ENCODE measurements around the gene VPS9D1. TPM values are rescaled to one million over a fixed set of nuclear protein-coding genes. Genes with fewer than 3 reads are reported as not detected.
A peak's percentile ranks its signal among the peaks of the same experiment; 100 is the strongest.
"Not testable (repeated sequence)": the region's sequence is repeated elsewhere in the genome, so short reads cannot be mapped to it uniquely, and the experiment has no call there.

The VPS9D1 gene
- total RNA-seq, 1 donor from 2014 or later: 4.6 TPM

DNA sequence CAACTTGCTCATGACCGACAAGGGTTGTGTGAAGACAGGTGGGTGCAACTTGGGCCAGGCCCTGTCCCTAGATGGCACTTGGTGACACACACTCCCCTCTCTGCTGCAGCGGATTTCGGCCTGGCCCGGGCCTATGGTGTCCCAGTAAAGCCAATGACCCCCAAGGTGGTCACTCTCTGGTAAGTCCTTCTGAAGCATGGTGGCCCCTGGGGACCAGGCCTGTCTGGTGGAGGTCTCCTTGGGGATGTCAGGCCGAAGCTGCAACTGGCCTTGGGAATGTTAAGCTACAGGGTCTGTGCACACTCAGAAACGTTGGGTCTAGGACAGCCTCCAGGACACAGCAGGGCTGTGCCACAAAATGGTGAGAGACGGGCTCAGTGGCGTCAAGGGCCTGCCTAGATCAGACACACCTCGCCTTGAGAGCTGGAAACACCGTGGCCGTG is 27.4 kb downstream of the VPS9D1 start:
- H3K27me3 Mint-ChIP-seq (ENCODE audit: low read depth): no peaks in the 10 kb centered on the region
- intact Hi-C loops (cut with micrococcal nuclease): no loop called here
- peaks cover 28% of the 10 kb centered on the region for H3K36me3 Mint-ChIP-seq (ENCODE audit: low read depth)
- H3K27ac Mint-ChIP-seq: no peak overlapping the region
- no peaks in the 10 kb centered on the region for H3K9me3 Mint-ChIP-seq
- no peaks in the 10 kb centered on the region for H3K4me1 Mint-ChIP-seq (ENCODE audit: low read depth)
- no peak overlapping the region for H3K4me3 Mint-ChIP-seq (ENCODE audit: low read depth)
- DNase-seq (ENCODE audit: low spot score): no peak

DNA sequence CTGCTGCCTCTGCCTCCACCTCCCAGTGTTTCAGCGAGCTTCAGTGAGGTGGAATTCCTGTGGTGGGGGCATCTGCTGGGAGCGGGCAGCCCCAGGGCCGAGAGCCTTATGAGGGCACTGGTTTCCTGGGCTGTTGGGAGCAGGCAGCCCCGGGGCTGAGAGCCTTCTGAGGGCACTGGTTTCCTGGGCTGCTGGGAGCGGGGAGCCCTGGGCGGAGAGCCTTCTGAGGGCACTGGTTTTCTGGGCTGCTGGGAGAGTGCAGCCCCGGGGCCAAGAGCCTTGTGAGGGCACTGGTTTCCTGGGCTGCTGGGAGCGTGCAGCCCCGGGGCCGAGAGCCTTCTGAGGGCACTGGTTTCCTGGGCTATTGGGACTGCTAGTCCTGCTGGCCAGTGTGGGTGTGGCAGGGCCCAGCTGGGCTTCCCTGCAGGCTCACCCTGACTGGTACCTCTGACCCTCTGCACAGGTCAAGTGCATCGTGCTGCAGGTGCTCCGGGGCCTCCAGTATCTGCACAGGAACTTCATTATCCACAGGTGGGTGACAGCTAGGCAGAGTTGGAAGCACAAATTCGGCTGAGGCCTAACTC is 28.6 kb downstream of the VPS9D1 start:
- Mint-ChIP-seq H3K36me3 (ENCODE audit: low read depth) (peaks cover 28% of the 10 kb centered on the region), H3K27me3 (ENCODE audit: low read depth) (no peaks in the 10 kb centered on the region), H3K27ac (no peak overlapping the region), H3K9me3 (no peaks in the 10 kb centered on the region), H3K4me3 (ENCODE audit: low read depth) (no peak overlapping the region), H3K4me1 (ENCODE audit: low read depth) (peaks cover 6% of the 10 kb centered on the region)
- no peak for DNase-seq (ENCODE audit: low spot score)
- intact Hi-C loops (cut with micrococcal nuclease): no loop called here

DNA sequence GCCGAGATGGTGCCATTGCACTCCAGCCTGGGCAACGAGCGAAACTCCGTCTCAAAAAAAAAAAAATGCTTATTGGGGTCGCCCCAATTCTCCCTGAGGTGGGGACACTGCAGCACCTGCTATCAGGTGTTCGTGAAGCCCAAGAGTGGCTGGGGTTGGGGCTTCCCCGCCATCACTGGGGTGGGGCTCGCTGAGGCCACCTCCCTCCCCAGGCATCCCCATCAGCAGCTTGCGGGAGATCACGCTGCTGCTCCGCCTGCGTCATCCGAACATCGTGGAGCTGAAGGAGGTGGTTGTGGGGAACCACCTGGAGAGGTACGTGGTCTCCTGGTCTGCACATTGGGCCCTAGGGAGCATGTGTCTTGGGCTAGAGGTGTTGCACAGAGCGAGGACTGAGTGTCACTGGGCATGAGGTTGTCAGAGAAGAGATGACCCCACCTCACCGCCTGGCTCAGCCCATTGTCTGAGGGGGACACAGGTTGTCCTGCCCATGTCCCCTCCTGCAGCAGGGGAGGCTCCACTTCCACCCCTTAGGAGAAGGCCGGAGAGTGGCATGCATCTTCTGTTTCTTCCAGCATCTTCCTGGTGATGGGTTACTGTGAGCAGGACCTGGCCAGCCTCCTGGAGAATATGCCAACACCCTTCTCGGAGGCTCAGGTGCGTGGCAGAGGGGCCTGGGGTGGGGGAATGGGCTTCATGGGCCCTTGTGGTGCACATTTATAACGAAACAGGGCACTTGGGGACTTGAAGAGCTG is 29.3 kb downstream of the VPS9D1 start:
- no peak overlapping the region for H3K4me3 Mint-ChIP-seq (ENCODE audit: low read depth)
- peaks cover 6% of the 10 kb centered on the region for H3K4me1 Mint-ChIP-seq (ENCODE audit: low read depth)
- DNase-seq (ENCODE audit: low spot score): no peak
- intact Hi-C loops (cut with micrococcal nuclease): no loop called here
- H3K9me3 Mint-ChIP-seq: no peaks in the 10 kb centered on the region
- H3K27me3 Mint-ChIP-seq (ENCODE audit: low read depth): no peaks in the 10 kb centered on the region
- H3K27ac Mint-ChIP-seq: no peak overlapping the region
- peaks cover 31% of the 10 kb centered on the region for H3K36me3 Mint-ChIP-seq (ENCODE audit: low read depth)

DNA sequence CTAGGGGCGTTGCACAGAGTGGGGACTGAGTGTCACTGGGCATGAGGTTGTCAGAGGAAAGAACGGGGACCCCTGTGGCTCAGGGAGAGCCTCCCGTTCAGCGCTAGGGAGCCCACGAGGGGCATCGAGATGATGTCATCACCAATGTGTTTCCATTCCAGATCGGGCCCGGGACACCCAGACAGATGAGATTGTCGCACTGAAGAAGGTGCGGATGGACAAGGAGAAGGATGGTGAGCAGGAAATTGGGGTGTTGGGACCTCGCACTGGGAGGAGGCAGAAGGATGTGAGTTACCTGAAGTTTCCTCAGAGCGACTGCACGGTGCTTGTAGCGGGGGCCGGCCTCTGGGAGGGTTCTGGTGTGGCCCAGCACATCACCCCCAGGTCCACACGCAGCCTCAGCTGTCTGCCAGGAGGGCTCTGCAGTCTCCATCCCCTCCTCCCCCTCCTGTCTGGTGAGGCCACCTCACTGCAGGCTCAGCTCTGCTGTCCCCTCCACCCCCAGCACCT is 30.3 kb downstream of the VPS9D1 start:
- H3K9me3 Mint-ChIP-seq: no peaks in the 10 kb centered on the region
- H3K4me3 Mint-ChIP-seq (ENCODE audit: low read depth): no peak overlapping the region
- peaks cover 37% of the 10 kb centered on the region for H3K36me3 Mint-ChIP-seq (ENCODE audit: low read depth)
- no peak for DNase-seq (ENCODE audit: low spot score)
- no peaks in the 10 kb centered on the region for H3K27me3 Mint-ChIP-seq (ENCODE audit: low read depth)
- intact Hi-C loops (cut with micrococcal nuclease): no loop called here
- H3K4me1 Mint-ChIP-seq (ENCODE audit: low read depth): peaks cover 8% of the 10 kb centered on the region
- H3K27ac Mint-ChIP-seq: no peak overlapping the region

DNA sequence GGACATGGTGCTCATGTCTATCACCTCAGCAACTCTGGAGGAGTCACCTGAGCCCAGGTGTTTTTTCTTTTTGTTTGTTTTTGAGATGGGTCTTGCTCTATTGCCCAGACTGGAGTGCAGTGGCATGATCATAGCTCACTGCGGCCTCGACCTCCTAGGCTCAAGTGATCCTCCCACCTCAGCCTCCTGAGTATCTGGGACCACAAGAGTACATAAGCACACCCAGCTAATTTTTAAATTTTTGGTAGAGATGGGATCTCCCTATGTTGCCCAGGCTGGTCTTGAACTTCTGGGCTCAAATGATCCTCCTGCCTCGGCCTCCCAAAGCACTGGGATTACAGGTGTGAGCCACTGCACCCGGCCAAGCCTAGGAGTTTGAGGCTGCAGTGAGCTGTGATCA is 31.1 kb downstream of the VPS9D1 start:
- H3K27ac Mint-ChIP-seq; DNase-seq (ENCODE audit: low spot score); intact Hi-C loops (cut with micrococcal nuclease); H3K4me1 Mint-ChIP-seq (ENCODE audit: low read depth); H3K9me3 Mint-ChIP-seq; H3K27me3 Mint-ChIP-seq (ENCODE audit: low read depth); H3K4me3 Mint-ChIP-seq (ENCODE audit: low read depth): not testable (repeated sequence)
- H3K36me3 Mint-ChIP-seq (ENCODE audit: low read depth): peaks cover 38% of the 10 kb centered on the region

DNA sequence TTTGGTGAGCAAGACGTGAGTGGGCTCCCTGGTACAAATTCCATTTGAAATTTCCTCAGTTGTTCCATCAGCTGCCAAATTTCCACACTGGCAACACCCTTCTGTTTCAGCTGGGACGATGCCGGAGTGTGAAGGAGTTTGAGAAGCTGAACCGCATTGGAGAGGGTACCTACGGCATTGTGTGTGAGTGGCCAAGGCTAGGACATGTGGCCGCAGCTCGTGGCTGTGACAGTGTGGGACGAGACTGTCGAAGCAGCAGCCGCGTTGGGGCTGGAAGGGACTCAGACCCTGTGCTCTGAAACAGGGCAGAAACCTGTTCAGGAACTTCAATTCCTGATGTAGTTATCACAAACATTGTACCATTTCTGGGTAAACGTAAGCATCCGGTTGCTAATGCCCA is 31.6 kb downstream of the VPS9D1 start:
- H3K4me3 Mint-ChIP-seq (ENCODE audit: low read depth): no peak overlapping the region
- H3K9me3 Mint-ChIP-seq: peaks cover 4% of the 10 kb centered on the region
- peaks cover 40% of the 10 kb centered on the region for H3K36me3 Mint-ChIP-seq (ENCODE audit: low read depth)
- H3K27ac Mint-ChIP-seq: no peak overlapping the region
- no peak for DNase-seq (ENCODE audit: low spot score)
- intact Hi-C loops (cut with micrococcal nuclease): no loop called here
- no peaks in the 10 kb centered on the region for H3K27me3 Mint-ChIP-seq (ENCODE audit: low read depth)
- H3K4me1 Mint-ChIP-seq (ENCODE audit: low read depth): peaks cover 8% of the 10 kb centered on the region

DNA sequence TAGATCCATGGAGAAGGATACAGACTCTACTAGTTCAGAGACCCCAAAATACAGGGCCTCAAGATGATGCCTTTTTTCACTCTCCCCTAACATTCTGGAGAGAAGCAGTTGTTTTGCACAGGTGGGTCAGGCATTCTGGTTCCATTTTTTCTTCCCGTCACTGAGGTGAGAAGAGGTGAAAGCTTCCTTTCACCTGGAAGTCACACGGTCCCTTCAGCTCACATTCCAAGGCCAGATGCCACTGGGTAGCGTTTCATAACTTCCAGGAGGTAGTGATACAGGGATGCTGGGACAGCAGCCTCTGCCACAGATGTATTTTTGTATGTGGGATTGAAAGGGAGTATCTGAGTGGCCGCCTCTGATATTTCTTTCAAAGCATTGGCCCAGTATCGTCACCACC is 32.3 kb downstream of the VPS9D1 start:
- peaks cover 8% of the 10 kb centered on the region for H3K4me1 Mint-ChIP-seq (ENCODE audit: low read depth)
- H3K4me3 Mint-ChIP-seq (ENCODE audit: low read depth): peak overlapping the region; percentile 96
- H3K9me3 Mint-ChIP-seq: peaks cover 4% of the 10 kb centered on the region
- no peaks in the 10 kb centered on the region for H3K27me3 Mint-ChIP-seq (ENCODE audit: low read depth)
- DNase-seq (ENCODE audit: low spot score): no peak
- intact Hi-C loops (cut with micrococcal nuclease): no loop called here
- peaks cover 34% of the 10 kb centered on the region for H3K36me3 Mint-ChIP-seq (ENCODE audit: low read depth)
- no peak overlapping the region for H3K27ac Mint-ChIP-seq

DNA sequence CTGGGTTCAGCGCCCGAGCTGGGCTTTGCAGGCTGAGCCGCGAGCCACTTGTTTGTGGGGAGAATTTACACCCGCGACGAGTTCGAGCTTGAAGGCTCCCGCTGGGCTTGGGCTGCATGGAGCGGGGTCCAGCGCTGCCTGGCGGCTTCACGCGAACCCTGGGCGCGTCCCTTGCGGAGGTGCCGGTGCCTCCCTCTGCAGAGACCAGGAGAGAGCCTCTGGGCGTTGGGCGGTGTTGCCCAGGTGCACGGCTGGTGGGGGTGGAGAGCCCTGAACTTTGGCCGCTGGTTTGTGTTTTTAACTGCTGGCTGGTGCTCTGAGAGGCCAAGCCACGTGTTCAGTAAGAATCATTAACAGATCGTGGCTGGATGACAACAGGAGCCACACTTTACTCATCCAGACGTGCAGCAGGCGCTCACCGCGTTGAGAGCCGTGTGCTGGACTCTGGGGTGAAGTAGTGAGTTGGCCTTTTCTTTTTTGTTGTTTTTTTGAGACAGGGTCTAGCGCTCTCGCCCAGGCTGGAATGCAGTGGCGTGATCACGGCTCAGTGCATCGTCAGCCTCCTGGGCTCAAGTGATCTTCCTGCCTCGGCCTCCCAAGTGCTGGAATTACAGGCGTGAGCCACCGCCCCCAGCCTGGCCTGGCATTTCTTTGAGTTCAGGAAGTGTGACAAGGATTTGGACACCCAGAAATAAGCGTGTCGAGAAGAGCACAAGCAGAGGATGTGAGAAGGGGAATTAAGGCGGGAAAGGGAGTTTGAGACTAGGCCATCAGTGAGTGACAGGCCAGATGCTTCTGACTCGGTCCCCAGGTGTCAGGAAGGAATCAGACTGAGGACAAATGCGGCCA is 33.4 kb downstream of the VPS9D1 start:
- peak overlapping the region; percentile 96 for H3K4me3 Mint-ChIP-seq (ENCODE audit: low read depth)
- intact Hi-C loops (cut with micrococcal nuclease): loop anchor here (2.0 kb wide), 1 partner anchor 13 kb away; the partner anchor contains the start of gene SPATA2L
- no peak for DNase-seq (ENCODE audit: low spot score)
- H3K9me3 Mint-ChIP-seq: peaks cover 4% of the 10 kb centered on the region
- peaks cover 8% of the 10 kb centered on the region for H3K4me1 Mint-ChIP-seq (ENCODE audit: low read depth)
- no peaks in the 10 kb centered on the region for H3K27me3 Mint-ChIP-seq (ENCODE audit: low read depth)
- H3K27ac Mint-ChIP-seq: peak overlapping the region; percentile 60
- H3K36me3 Mint-ChIP-seq (ENCODE audit: low read depth): peaks cover 36% of the 10 kb centered on the region

DNA sequence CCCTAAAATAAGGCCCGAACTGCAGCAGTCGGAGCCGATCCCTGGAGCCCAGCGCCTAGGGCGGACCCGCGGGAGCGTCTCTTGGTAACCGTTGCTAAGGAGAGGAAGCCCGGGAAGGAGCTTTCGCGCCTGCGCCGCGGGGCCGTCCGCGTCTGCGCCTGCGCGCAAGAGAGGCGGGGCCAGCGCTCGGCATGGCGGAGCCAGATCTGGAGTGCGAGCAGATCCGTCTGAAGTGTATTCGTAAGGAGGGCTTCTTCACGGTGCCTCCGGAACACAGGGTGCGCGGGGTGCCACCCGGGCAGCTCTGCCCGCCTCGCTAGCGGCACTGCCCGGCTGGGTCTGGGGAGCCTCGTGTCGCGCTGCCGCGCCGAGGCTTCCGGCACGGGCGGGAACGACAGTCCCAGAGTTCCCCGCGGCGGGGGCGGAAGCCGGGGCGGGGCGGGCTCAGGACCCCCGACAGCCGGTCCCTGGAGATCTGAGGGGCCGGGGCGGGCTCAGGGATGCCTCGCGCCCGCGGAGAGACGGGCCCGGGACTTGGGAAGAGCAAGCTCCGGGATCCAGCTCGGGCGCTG is 34.1 kb downstream of the VPS9D1 start, which contains the start of gene CDK10:
TSS of gene CDK10 (plus strand) at position 170 of the 572 bp plus-strand sequence. CDS start at position 192, 22 bp downstream.
- peaks cover 35% of the 10 kb centered on the region for H3K36me3 Mint-ChIP-seq (ENCODE audit: low read depth)
- peaks cover 4% of the 10 kb centered on the region for H3K9me3 Mint-ChIP-seq
- peaks cover 8% of the 10 kb centered on the region for H3K4me1 Mint-ChIP-seq (ENCODE audit: low read depth)
- intact Hi-C loops (cut with micrococcal nuclease): loop anchor here (2.0 kb wide), 1 partner anchor 14 kb away; the partner anchor contains the start of gene SPATA2L
- peak within 1 kb of the TSS; percentile 96 for H3K4me3 Mint-ChIP-seq (ENCODE audit: low read depth)
- peak within 1 kb of the TSS; percentile 84 for H3K27ac Mint-ChIP-seq
- DNase-seq (ENCODE audit: low spot score): peak; percentile 90
- no peaks in the 10 kb centered on the region for H3K27me3 Mint-ChIP-seq (ENCODE audit: low read depth)

DNA sequence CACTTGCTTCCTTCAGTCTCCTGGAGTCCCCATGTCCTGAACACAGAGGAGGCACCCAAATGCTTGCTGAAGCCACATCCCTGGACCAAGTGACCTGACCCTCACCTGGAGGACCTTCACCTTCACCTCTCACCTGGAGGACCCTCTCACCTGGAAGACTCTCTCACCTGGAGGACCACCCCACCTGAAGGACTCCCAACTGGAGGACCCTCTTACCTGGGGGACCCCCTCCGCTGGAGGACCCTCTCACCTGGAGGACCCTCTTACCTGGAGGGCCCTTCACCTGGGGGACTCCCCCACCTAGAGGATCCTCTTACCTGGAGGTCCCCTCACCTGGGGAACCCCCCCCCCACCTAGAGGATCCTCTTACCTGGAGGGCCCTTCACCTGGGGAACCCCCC is 34.8 kb downstream of the VPS9D1 start:
- Mint-ChIP-seq H3K27me3 (ENCODE audit: low read depth) (no peaks in the 10 kb centered on the region), H3K27ac (no peak overlapping the region), H3K36me3 (ENCODE audit: low read depth) (peaks cover 33% of the 10 kb centered on the region), H3K4me1 (ENCODE audit: low read depth) (peaks cover 8% of the 10 kb centered on the region), H3K4me3 (ENCODE audit: low read depth) (peak overlapping the region; percentile 47), H3K9me3 (peaks cover 4% of the 10 kb centered on the region)
- intact Hi-C loops (cut with micrococcal nuclease): loop anchor here (2.0 kb wide), 1 partner anchor 15 kb away; the partner anchor contains the start of gene SPATA2L
- DNase-seq (ENCODE audit: low spot score): no peak

DNA sequence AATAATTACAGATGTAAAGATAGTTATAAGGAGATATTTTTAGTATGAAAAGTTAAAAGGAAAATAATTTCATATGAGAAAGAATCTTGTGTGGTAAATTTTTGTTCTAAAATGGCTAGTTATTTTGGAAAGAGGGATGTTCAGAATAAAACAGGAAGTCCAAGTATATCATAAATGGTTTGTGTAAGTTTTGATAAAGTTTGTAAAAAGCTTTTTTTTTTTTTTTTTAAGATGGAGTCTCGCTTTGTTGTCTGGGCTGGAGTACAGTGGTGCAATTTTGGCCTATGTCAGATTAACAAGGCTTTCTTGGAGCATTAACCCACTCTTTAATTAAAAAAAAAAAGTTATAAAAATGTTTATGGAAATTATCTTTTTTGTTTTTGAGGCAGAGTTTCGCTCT is 42.4 kb downstream of the VPS9D1 start:
- H3K4me1 Mint-ChIP-seq (ENCODE audit: low read depth): no peaks in the 10 kb centered on the region
- no peaks in the 10 kb centered on the region for H3K27me3 Mint-ChIP-seq (ENCODE audit: low read depth)
- no peak overlapping the region for H3K4me3 Mint-ChIP-seq (ENCODE audit: low read depth)
- no peak for DNase-seq (ENCODE audit: low spot score)
- H3K27ac Mint-ChIP-seq: no peak overlapping the region
- peaks cover 7% of the 10 kb centered on the region for H3K36me3 Mint-ChIP-seq (ENCODE audit: low read depth)
- intact Hi-C loops (cut with micrococcal nuclease): no loop called here
- no peaks in the 10 kb centered on the region for H3K9me3 Mint-ChIP-seq

DNA sequence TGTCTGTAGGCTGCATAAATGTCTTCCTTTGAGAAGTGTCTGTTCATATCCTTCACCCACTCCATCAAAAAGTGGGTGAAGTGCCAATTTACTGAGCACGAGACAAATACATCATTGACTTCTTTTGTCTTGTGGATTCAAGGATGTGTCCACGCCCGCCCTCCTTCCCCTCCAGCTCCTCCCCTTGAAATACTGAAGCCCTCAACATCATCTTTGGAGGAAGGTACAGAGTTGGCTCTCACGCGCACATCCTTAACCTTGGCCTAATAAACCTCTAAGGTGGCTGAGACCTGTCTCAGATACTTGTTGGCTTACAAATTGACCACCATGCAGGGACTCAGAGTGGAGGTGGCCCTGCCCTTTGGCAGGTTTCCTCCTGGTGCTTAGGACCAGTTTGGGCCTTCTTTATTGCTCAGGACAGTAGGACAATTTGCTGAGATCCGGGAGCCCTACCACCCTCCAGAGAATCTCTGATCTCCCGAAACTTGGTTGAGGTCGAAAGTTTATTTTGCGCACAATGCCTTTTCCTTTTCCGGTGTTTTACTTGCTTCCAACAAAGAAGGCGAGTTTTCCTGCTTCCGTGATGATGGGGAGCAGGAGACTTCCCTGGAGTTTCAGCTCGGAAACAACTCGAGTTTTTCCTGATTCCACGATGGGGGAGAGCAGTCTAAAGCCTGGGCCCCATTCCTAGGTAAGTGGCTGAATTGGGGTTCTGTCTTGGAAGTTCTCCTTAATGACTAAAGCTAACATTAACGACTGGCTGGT is 48.3 kb downstream of the VPS9D1 start:
- Mint-ChIP-seq H3K4me3 (ENCODE audit: low read depth) (no peak overlapping the region), H3K36me3 (ENCODE audit: low read depth) (peaks cover 3% of the 10 kb centered on the region), H3K27ac (no peak overlapping the region), H3K27me3 (ENCODE audit: low read depth) (no peaks in the 10 kb centered on the region), H3K9me3 (no peaks in the 10 kb centered on the region), H3K4me1 (ENCODE audit: low read depth) (peaks cover 9% of the 10 kb centered on the region)
- intact Hi-C loops (cut with micrococcal nuclease): no loop called here
- no peak for DNase-seq (ENCODE audit: low spot score)
